Sciatic nerve (tissue), 2 donors: ENCODE data around the gene PGRMC2. TPM values are rescaled to one million over a fixed set of nuclear protein-coding genes. Genes with fewer than 3 reads are reported as not detected.

Source experiments
- ATAC-seq: fragments of 200-7000 bp; cut with Tn5 transposase; one replicate; pipeline ENCODE4 v1.9.1; 2020; ENCODE audit warnings: mild to moderate bottlenecking, moderate library complexity
- DNase-seq: peaks from one replicate; pipeline ENCODE4 v3.0.0-alpha.2; 2020; ENCODE audit warnings: low spot score
- intact Hi-C: fragments of 100-400 bp; cut with DNase I; formaldehyde crosslinking; loops from one replicate; pipeline ENCODE4 v1.14.2; 2022
- total RNA-seq: library from RNA; stranded (reverse); fragmentation: NEBNext Ultra II Directional; extraction: Animal tissue kit (Norgen Biotek cat#: 25700); gene quantifications from one replicate; pipeline ENCODE4 v1.2.1, GENCODE V29; 2021
- donor health status: DM: no; HTN: no; CAD: no.
- donor health status: DM: no; HTN: no; CAD: no.

The PGRMC2 gene
- total RNA-seq, 1 donor from 2014 or later = 53.9 TPM

GRCh38 chr4:128303405-128303785 is 15.8 kb upstream of the PGRMC2 start:
- no peak for DNase-seq
- no peak for ATAC-seq
- intact Hi-C loops = no loop called here

- intact Hi-C loops = no loop called here
- ATAC-seq = no peak
- DNase-seq = no peak
These were observed 14.4 kb upstream of the PGRMC2 start for GRCh38 chr4:128301979-128302378.

GRCh38 chr4:128299848-128300247 is 12.2 kb upstream of the PGRMC2 start:
- ATAC-seq (no peak), DNase-seq (no peak)
- intact Hi-C loops = no loop called here

DNA sequence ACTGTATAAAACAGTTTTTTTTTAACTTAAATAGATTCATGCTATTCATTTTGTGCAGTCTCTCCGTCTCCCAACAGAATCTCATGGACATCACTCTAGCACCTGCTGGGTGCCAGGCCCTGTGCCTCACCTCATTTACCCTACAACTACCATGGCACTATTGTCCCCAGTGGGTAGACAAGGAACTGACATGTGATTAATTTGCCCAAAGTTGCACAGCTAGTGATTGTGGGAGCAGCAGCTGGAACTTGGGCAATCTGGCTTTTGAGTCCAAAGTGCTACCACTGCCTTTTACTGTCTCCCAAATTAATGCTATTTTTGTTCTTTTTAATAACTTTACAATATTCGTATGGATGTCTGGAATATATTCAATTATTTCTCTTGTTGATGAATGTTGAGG is 11.2 kb upstream of the PGRMC2 start:
- DNase-seq = no peak
- intact Hi-C loops = no loop called here
- no peak for ATAC-seq

- ATAC-seq (no peak), DNase-seq (no peak)
- intact Hi-C loops = no loop called here
These were observed 10.6 kb upstream of the PGRMC2 start for GRCh38 chr4:128298146-128298758.

GRCh38 chr4:128295255-128295654 is 7.6 kb upstream of the PGRMC2 start:
- intact Hi-C loops = no loop called here
- no peak for ATAC-seq
- no peak for DNase-seq

DNA sequence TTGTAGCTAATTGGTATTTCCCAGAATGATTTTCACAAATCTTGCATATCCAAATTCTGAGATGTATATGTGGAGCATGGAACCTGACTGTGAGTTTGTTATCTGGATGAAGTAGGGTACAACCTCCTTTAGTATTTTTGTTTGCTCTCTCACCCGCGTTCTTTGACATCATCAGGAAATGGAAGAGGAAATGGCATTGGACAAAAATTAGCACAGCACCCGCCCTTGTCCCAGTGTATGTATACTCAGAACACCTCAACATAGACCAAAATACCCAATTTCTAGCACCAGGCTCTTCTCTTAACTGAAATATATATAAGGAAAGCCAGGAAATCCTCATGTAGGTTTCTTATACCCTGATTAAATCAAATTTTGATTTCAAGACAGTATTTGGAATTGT is 6.9 kb upstream of the PGRMC2 start:
- intact Hi-C loops = no loop called here
- DNase-seq (no peak), ATAC-seq (no peak)

GRCh38 chr4:128292349-128292748 is 4.7 kb upstream of the PGRMC2 start:
- ATAC-seq (no peak), DNase-seq (no peak)
- intact Hi-C loops = no loop called here

GRCh38 chr4:128291096-128291495 is 3.5 kb upstream of the PGRMC2 start:
- intact Hi-C loops = no loop called here
- no peak for ATAC-seq

DNA sequence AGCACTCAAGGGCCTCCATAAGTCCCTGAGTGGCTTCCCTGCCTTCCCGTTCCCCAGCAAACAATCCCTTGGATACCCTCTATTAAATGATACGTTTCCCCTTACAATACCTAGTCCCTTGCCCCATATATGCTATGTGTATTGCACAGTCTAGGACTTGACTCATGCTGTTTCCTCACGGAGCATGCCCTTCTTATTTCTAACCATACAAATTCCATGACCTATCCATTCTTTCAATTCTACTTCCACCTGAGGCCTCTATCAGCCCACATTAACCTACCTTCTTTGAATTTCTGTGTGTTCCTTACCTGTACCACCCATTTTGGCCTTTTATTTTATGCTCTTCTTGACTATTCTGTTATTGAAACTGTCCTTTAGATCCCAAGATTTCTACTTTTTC is 2.9 kb upstream of the PGRMC2 start:
- intact Hi-C loops = no loop called here
- ATAC-seq (no peak), DNase-seq (no peak)

More at GRCh38 chr4:128291096-128291495, 3.5 kb upstream of the PGRMC2 start:
- no peak for DNase-seq

- DNase-seq (no peak), ATAC-seq (no peak)
- intact Hi-C loops = no loop called here
These were observed 2.0 kb upstream of the PGRMC2 start for GRCh38 chr4:128289523-128290158.

- intact Hi-C loops = no loop called here
- no peak for DNase-seq
These were observed 1.1 kb upstream of the PGRMC2 start for GRCh38 chr4:128288689-128289106.

DNA sequence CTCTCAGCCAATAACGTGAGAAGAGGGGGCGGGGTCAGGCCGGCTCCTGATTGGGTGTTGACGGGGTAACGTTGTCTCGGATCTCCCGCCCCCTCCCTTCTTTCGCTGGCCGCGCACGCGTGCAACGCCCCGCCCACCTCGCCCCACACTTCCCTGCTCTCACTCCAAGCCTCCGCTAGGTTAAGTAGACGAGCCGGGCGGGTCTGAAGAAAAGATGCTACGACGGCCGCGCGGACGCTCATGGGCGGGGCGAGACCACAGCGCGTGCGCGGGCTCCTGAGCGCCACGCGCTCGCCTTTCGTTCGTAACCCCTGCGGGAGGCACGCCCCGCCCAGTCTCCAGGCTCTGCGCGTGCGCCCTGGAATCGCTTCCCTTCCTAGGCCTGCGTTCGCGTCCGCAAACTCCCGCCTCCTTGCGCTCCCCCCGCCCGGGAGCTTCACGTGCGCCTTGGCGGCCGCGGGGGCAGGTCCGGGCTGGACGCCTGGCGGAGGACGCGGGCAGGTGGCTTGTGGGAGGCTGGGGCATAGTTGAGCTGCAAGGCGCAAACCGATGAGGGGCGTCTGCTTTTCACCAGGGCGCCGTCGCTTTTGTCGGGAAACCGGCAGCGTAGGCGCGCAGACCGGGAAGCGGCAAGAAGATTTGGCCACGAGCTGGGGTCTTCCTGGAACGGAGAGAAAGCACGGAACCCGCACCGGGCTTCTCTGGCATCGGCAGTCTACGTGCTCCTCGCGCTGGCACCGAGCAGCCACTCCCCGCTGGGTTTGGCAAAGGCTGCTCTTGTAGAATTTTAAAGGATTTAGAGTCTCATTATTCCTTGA is 467 bp upstream of the PGRMC2 start:
- peak; percentile 98 for ATAC-seq
- DNase-seq = peak; percentile 100
- intact Hi-C loops = no loop called here

More at GRCh38 chr4:128288689-128289106, 1.1 kb upstream of the PGRMC2 start:
- no peak for ATAC-seq

DNA sequence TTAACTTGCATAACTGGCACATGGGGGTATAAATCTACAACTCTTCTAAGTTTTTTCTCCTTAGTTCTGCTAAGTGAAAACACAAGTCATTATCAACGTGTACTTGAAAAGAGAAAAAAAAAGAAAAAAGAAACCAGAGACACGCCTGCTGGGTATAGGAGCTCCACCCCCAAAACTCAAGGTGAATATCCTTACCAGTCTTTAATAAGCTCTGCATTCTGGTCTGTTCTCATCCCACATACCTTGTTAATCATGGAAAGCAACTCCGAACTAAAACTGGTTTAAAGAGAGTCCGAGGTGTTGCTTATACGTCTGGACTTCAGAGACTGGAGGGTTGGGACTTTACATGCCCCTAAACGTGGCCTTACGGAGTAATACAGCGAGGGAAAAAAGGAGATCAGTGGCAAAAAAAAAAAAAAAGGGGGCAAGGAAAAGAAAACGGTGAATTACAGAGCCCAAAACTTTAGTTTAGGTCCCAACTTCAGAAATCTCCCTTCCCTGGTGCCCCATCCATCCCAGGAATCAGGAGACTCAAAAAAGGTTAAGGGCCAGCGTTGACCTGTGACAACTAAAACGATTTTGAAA is 1.0 kb downstream of the PGRMC2 start:
- intact Hi-C loops = no loop called here
- DNase-seq (no peak), ATAC-seq (no peak)

GRCh38 chr4:128285085-128285997 is 2.3 kb downstream of the PGRMC2 start:
- ATAC-seq = no peak
- intact Hi-C loops = no loop called here
- DNase-seq = no peak

DNA sequence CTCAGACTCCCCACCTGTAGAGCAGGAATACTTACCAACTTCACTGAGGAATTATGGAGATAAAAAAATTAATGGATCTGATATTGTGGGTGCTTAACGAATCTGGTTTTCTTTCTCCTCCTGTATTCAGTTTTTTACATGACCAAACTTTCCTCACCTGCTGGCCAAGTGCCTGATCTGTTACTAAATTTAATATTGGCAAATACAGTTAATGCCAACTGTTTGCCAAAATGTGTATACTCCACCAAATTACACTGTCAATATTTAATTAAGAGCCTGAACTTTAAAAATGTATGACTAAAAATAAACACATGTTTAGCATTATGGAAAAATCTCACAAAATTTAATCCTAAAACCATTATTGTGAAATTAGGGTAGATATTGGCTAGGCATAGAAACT is 3.3 kb downstream of the PGRMC2 start:
- DNase-seq (no peak), ATAC-seq (no peak)
- intact Hi-C loops = no loop called here

GRCh38 chr4:128283071-128283470 is 4.5 kb downstream of the PGRMC2 start:
- intact Hi-C loops = no loop called here
- no peak for DNase-seq
- no peak for ATAC-seq

DNA sequence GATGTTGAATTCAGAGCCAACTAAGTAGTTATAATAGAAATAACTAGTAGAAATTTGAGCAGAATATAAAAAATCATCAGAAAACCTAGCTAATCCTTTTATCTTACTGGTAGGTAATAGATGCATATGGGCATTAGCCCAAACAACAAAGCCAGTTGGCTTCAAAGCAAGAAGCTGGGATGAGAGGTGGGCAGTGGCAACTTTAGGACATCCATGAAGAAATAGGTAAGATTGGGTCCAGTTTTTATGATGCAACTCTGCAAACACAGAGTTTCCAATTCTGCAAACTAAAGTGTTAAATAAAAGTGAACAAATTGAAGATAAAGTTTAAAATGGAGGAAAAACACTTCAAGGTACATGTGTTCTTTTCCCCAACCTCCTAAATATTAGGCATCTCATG is 5.1 kb downstream of the PGRMC2 start:
- ATAC-seq = no peak
- DNase-seq = no peak
- intact Hi-C loops = no loop called here

DNA sequence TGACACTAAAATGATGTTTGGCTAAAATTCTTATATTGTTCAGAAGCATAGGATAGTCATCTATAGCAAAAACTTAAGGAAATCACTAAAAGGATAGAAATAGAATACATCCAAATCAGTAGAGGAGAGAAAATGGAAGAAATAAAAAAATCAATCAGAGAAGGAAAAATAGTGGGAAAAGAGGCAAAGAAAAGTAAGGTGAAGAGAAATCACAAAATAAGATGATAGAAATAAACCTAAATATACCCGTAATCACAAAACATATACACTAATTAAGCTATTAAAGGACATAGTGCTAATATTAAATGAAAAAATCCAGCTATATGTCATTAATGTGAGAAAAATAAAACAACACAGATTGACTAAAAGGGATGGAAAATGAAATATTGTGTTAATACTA is 6.3 kb downstream of the PGRMC2 start:
- no peak for DNase-seq
- ATAC-seq = no peak
- intact Hi-C loops = no loop called here
